NT2/D1 (cell line): ENCODE data around the gene SNCB.

Experiments used
- DNase-seq: peaks from one replicate; pipeline ENCODE4 v3.0.0-alpha.2; 2011; ENCODE audit warnings: low read depth, low spot score
- H3K27me3 ChIP-seq: 2 replicates; pipeline ENCODE4 v1.6.0; 2011; ENCODE audit warnings: mild to moderate bottlenecking; ENCODE audit not compliant: insufficient read length, insufficient read depth
- H3K36me3 ChIP-seq: 2 replicates; pipeline ENCODE4 v1.6.1; 2011; ENCODE audit warnings: mild to moderate bottlenecking, low read length, mixed read lengths; ENCODE audit not compliant: insufficient read depth, insufficient read length
- H3K4me1 ChIP-seq: 2 replicates; pipeline ENCODE4 v1.5.1; 2011; ENCODE audit not compliant: insufficient read depth, insufficient read length
- H3K4me3 ChIP-seq: 2 replicates; pipeline ENCODE4 v1.5.1; 2011; ENCODE audit warnings: low read depth; ENCODE audit not compliant: insufficient read length
- H3K9ac ChIP-seq: 2 replicates; pipeline ENCODE4 v1.6.0; 2011; ENCODE audit warnings: low read depth; ENCODE audit not compliant: insufficient read length
- H3K9me3 ChIP-seq: 2 replicates; pipeline ENCODE4 v1.5.1; 2011; ENCODE audit warnings: mild to moderate bottlenecking, low read length; ENCODE audit not compliant: insufficient read depth
- SUZ12 ChIP-seq: IDR thresholded peaks from 2 replicates; pipeline ENCODE4 v1.6.1; 2011; ENCODE audit not compliant: insufficient read length, insufficient read depth; ENCODE audit errors: extremely low read depth
- YY1 ChIP-seq: IDR thresholded peaks from 2 replicates; pipeline ENCODE4 v1.6.1; 2011; ENCODE audit not compliant: insufficient read length, insufficient read depth
- ZNF274 ChIP-seq: IDR thresholded peaks from 2 replicates; pipeline ENCODE4 v1.6.1; 2011; ENCODE audit warnings: mild to moderate bottlenecking, low read depth, low read length

The SNCB gene

GRCh38 chr5:176653401-176654385, 23.4 kb upstream of the SNCB start:
- Histone ChIP-seq H3K4me1 (peaks cover 16% of the 10 kb centered on the region), H3K9me3 (no peaks in the 10 kb centered on the region), H3K4me3 (no peak overlapping the region), H3K9ac (no peak overlapping the region), H3K36me3 (peaks cover 31% of the 10 kb centered on the region), H3K27me3 (no peaks in the 10 kb centered on the region)
- TF ChIP-seq SUZ12 (no peak), YY1 (no peak), ZNF274 (no peak)
- DNase-seq, result no peak

- no peak for DNase-seq
These were observed 21.8 kb upstream of the SNCB start for GRCh38 chr5:176652136-176652535.

GRCh38 chr5:176651472-176651980, 21.2 kb upstream of the SNCB start:
- Histone ChIP-seq H3K27me3 (no peaks in the 10 kb centered on the region), H3K4me1 (peaks cover 22% of the 10 kb centered on the region), H3K4me3 (no peak overlapping the region), H3K9ac (no peak overlapping the region), H3K9me3 (no peaks in the 10 kb centered on the region), H3K36me3 (peaks cover 22% of the 10 kb centered on the region)
- DNase-seq, result no peak
- TF ChIP-seq YY1, result no peak
- no peak for TF ChIP-seq SUZ12
- TF ChIP-seq ZNF274, result no peak

More at GRCh38 chr5:176652136-176652535, 21.8 kb upstream of the SNCB start:
- peaks cover 18% of the 10 kb centered on the region for H3K4me1 ChIP-seq
- no peak overlapping the region for H3K9ac ChIP-seq
- TF ChIP-seq ZNF274, result no peak
- no peak for TF ChIP-seq YY1
- TF ChIP-seq SUZ12, result no peak
- H3K9me3 ChIP-seq, result no peaks in the 10 kb centered on the region
- no peaks in the 10 kb centered on the region for H3K27me3 ChIP-seq
- H3K4me3 ChIP-seq, result no peak overlapping the region
- H3K36me3 ChIP-seq, result peaks cover 28% of the 10 kb centered on the region

GRCh38 chr5:176650354-176650884, 20.1 kb upstream of the SNCB start:
- H3K36me3 ChIP-seq, result peaks cover 21% of the 10 kb centered on the region
- TF ChIP-seq SUZ12, result no peak
- no peak for TF ChIP-seq ZNF274
- TF ChIP-seq YY1, result no peak
- H3K27me3 ChIP-seq, result no peaks in the 10 kb centered on the region
- peaks cover 25% of the 10 kb centered on the region for H3K4me1 ChIP-seq
- no peaks in the 10 kb centered on the region for H3K9me3 ChIP-seq
- no peak overlapping the region for H3K9ac ChIP-seq
- H3K4me3 ChIP-seq, result no peak overlapping the region
- DNase-seq, result no peak

- peak overlapping the region; percentile 44 for H3K9ac ChIP-seq
- H3K36me3 ChIP-seq, result peaks cover 14% of the 10 kb centered on the region
- peak overlapping the region; percentile 56 for H3K4me3 ChIP-seq
- no peak for TF ChIP-seq SUZ12
- no peak for TF ChIP-seq YY1
- DNase-seq, result no peak
- no peaks in the 10 kb centered on the region for H3K9me3 ChIP-seq
- peaks cover 32% of the 10 kb centered on the region for H3K4me1 ChIP-seq
- no peaks in the 10 kb centered on the region for H3K27me3 ChIP-seq
These were observed 18.3 kb upstream of the SNCB start for GRCh38 chr5:176648474-176649194.

GRCh38 chr5:176647843-176648473, 17.6 kb upstream of the SNCB start:
- no peak for DNase-seq
- no peaks in the 10 kb centered on the region for H3K9me3 ChIP-seq
- H3K4me1 ChIP-seq, result peaks cover 34% of the 10 kb centered on the region
- H3K4me3 ChIP-seq, result peak overlapping the region; percentile 56
- peak overlapping the region; percentile 81 for H3K9ac ChIP-seq
- TF ChIP-seq SUZ12, result no peak
- H3K36me3 ChIP-seq, result peaks cover 9% of the 10 kb centered on the region
- no peaks in the 10 kb centered on the region for H3K27me3 ChIP-seq
